Activated CD4-positive, alpha-beta memory T cell treated with anti-CD3 and anti-CD28 coated beads for 36 hours (primary cell): Measurements from ENCODE around the gene ZACN. TPM values are rescaled to one million over a fixed set of nuclear protein-coding genes. Genes with fewer than 3 reads are reported as not detected.
A peak's percentile ranks its signal among the peaks of the same experiment; 100 is the strongest.
"Not testable (repeated sequence)": the region's sequence is repeated elsewhere in the genome, so short reads cannot be mapped to it uniquely, and the experiment has no call there.

Experiments used
- CTCF ChIA-PET: fragments of 350-600 bp; sonication (Branson Sonifier 250); formaldehyde crosslinking; loops from one replicate; lab custom pipeline; 2021; ENCODE audit warnings: antibody characterized with exemption, inconsistent platforms; lab: Charles Lee
- POLR2A ChIA-PET: fragments of 350-600 bp; sonication (Branson Sonifier 250); formaldehyde crosslinking; loops from one replicate; lab custom pipeline; 2021; ENCODE audit warnings: antibody characterized with exemption; lab: Charles Lee
- DNase-seq: peaks from one replicate; pipeline ENCODE4 v3.0.0-alpha.2; 2020
- H3K27ac Mint-ChIP-seq: one replicate; pipeline ENCODE4 v1.8.0; 2021; ENCODE audit warnings: mixed read lengths
- H3K27me3 Mint-ChIP-seq: one replicate; pipeline ENCODE4 v1.8.0; 2021; ENCODE audit warnings: mixed read lengths
- H3K36me3 Mint-ChIP-seq: one replicate; pipeline ENCODE4 v1.8.0; 2021; ENCODE audit warnings: mixed read lengths
- H3K4me1 Mint-ChIP-seq: one replicate; pipeline ENCODE4 v1.8.0; 2021; ENCODE audit warnings: low read depth, mixed read lengths
- H3K4me3 Mint-ChIP-seq: one replicate; pipeline ENCODE4 v1.8.0; 2021; ENCODE audit warnings: mild to moderate bottlenecking, mixed read lengths
- H3K9me3 Mint-ChIP-seq: one replicate; pipeline ENCODE4 v1.8.0; 2021; ENCODE audit warnings: mixed read lengths
- intact Hi-C: fragments of 100-400 bp; cut with micrococcal nuclease; formaldehyde crosslinking; loops from one replicate; pipeline ENCODE4 v1.15.1; 2023
- total RNA-seq, 2 experiments: library from RNA; stranded (reverse); gene quantifications; one replicate each; pipeline ENCODE4 v1.2.3, GENCODE V29; 2021

Gene ZACN
- total RNA-seq, 2 experiments from 2014 or later = 4.9 to 5.1 TPM

DNA sequence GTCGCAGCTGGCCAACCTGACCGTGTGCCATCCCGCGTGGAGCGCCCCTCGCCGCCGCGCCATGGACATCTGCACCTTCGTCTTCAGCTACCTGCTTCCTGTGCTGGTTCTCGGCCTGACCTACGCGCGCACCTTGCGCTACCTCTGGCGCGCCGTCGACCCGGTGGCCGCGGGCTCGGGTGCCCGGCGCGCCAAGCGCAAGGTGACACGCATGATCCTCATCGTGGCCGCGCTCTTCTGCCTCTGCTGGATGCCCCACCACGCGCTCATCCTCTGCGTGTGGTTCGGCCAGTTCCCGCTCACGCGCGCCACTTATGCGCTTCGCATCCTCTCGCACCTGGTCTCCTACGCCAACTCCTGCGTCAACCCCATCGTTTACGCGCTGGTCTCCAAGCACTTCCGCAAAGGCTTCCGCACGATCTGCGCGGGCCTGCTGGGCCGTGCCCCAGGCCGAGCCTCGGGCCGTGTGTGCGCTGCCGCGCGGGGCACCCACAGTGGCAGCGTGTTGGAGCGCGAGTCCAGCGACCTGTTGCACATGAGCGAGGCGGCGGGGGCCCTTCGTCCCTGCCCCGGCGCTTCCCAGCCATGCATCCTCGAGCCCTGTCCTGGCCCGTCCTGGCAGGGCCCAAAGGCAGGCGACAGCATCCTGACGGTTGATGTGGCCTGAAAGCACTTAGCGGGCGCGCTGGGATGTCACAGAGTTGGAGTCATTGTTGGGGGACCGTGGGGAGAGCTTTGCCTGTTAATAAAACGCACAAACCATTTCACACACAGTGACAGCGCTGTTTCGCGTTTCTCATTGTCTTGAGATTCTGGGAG, 2.0 kb upstream of the ZACN start:
- ChIA-PET POLR2A (interaction anchor here (0.7 to 1.9 kb wide), 2 partner anchors 13 to 201 kb away, joined by 4 to 6 read pairs; no protein-coding TSS in a partner anchor), CTCF (interaction anchor here (0.7 kb wide), 2 partner anchors 26 to 44 kb away, joined by 3 read pairs; no protein-coding TSS in a partner anchor)
- Mint-ChIP-seq H3K4me3 (peak overlapping the region; percentile 40), H3K27me3 (peaks cover 38% of the 10 kb centered on the region), H3K27ac (no peak overlapping the region), H3K4me1 (peaks cover 42% of the 10 kb centered on the region), H3K36me3 (peaks cover 4% of the 10 kb centered on the region), H3K9me3 (no peaks in the 10 kb centered on the region)
- peak; percentile 62 for DNase-seq
- intact Hi-C loops = loop anchor here (10.0 kb wide), 1 partner anchor 292 kb away; the partner anchor contains the start of gene UNK

DNA sequence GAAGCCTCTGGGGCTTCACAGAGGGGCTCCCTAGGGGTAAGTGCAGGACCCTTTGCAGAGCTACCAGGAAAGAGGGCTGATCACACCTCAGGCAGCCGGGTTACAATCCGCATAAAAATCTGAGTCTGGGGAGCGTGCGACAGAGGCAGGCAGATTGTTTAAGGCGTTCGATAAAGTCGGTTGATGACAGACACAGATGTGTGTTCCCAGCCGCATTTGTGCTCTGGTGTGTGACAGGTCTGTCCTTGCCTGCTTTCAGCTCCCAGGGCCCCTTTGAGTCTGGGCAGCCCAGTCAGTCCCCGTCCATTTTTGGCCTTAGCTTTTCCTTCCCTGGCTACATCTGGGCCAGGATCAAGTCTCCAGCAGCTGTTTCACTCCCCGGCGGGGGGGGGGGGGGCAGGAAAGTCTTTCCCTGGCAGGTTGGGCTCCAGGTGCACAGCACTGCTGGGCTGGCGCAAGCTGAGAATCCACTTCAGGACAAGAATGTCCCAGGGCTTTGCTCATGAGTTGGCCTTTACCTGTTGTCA, 1.3 kb upstream of the ZACN start:
- ChIA-PET POLR2A (interaction anchor here (0.7 kb wide), 1 partner anchor 202 kb away, joined by 4 read pairs; no protein-coding TSS in a partner anchor), CTCF (interaction anchor here (0.7 to 0.9 kb wide), 2 partner anchors 27 to 63 kb away, joined by 3 to 4 read pairs; no protein-coding TSS in a partner anchor)
- H3K36me3 Mint-ChIP-seq = peaks cover 4% of the 10 kb centered on the region
- no peak for DNase-seq
- intact Hi-C loops = loop anchor here (10.0 kb wide), 1 partner anchor 293 kb away; the partner anchor contains the start of gene UNK
- peaks cover 38% of the 10 kb centered on the region for H3K27me3 Mint-ChIP-seq
- H3K4me3 Mint-ChIP-seq = no peak overlapping the region
- H3K9me3 Mint-ChIP-seq = no peaks in the 10 kb centered on the region
- no peak overlapping the region for H3K27ac Mint-ChIP-seq
- peaks cover 40% of the 10 kb centered on the region for H3K4me1 Mint-ChIP-seq

DNA sequence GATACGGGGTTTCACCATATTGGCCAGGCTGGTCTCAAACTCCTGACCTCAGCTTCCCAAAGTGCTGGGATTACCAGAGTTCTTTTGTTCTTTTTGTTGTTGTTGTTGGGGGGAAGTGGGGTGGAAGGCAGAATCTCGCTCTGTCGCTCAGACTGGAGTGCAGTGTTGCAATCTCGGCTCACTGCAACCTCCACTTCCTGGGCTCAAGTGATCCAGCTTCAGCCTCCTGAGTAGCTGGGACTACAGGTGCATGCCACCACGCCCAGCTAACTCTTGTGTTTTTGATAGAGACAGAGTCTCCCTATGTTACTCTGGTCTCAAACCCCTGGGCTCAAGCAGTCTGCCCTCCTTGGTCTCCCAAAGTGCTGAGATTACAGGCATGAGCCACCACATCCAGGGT, 612 bp upstream of the ZACN start:
- H3K27me3 Mint-ChIP-seq = peaks cover 38% of the 10 kb centered on the region
- H3K27ac Mint-ChIP-seq = not testable (repeated sequence)

DNA sequence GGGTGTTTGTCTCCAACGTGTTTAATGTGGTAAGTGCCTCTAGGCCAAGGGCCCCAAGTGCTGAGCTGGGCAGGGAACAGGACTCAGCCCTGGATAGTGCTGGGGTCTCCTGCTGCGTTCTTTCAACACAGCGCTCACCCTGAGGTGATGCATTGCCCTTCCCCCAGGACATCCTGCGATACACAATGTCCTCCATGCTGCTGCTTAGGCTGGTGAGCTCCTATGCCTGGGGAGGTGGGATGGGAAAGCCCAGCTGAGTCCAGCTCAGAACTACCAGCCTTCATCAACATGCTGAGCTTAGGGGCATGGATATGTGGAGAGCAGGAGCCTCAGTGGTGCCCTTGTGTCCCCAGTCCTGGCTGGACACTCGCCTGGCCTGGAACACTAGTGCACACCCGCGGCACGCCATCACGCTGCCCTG, 563 bp downstream of the ZACN start:
- Mint-ChIP-seq H3K36me3 (peaks cover 6% of the 10 kb centered on the region), H3K27ac (no peak overlapping the region), H3K4me3 (no peak overlapping the region), H3K27me3 (peaks cover 35% of the 10 kb centered on the region), H3K9me3 (no peaks in the 10 kb centered on the region), H3K4me1 (peaks cover 36% of the 10 kb centered on the region)
- no peak for DNase-seq
- ChIA-PET CTCF (interaction anchor here (1.2 to 2.1 kb wide), 3 partner anchors 16 to 80 kb away, joined by 3 to 9 read pairs (median 7); no protein-coding TSS in a partner anchor), POLR2A (interaction anchor here (0.7 to 0.9 kb wide), 2 partner anchors 26 to 1081 kb away, joined by 3 read pairs; no protein-coding TSS in a partner anchor)
- intact Hi-C loops = loop anchor here (10.0 kb wide), 1 partner anchor 295 kb away; the partner anchor contains the start of gene UNK

More for the DNA sequence above, 612 bp upstream of the ZACN start:
- intact Hi-C loops = loop anchor here (10.0 kb wide), 1 partner anchor 294 kb away; the partner anchor contains the start of gene UNK
- POLR2A ChIA-PET, DNase-seq, H3K9me3 Mint-ChIP-seq, H3K4me3 Mint-ChIP-seq, H3K36me3 Mint-ChIP-seq: not testable (repeated sequence)
- peaks cover 36% of the 10 kb centered on the region for H3K4me1 Mint-ChIP-seq
- CTCF ChIA-PET = interaction anchor here (0.9 to 2.1 kb wide), 3 partner anchors 15 to 64 kb away, joined by 4 to 9 read pairs (median 7); no protein-coding TSS in a partner anchor

DNA sequence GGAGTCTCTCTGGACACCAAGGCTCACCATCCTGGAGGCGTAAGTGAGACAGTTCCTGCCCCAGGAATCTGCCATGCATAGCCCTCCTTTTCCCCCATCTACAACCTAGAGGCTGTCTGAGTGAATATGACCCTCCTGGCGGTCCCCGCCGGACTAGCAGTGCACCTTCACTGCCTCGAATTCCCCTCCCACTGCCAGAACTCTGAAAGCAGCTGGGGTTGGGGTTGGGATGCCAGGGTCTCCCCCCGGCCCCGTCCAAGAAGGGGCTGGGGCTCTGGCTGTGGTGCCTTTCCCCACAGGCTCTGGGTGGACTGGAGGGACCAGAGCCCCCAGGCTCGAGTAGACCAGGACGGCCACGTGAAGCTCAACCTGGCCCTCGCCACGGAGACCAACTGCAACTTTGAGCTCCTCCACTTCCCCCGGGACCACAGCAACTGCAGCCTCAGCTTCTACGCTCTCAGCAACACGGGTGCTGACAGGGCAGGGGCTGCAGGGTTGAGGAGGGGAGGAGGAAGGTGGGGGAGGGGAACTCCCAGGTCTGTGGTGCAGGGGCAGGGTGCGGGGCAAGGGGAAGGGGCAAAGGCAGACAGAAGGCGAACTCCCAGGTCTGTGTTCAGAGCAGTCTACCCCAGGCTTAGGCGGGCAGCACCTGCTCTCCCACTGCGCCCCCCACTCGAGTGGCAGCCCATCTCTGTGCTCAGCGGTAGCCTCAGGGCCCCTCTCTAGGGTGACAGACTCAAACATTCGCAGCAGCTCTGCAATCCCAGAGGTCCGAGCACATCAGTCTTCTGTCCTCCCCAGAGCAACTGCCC, 1.2 kb downstream of the ZACN start:
- peaks cover 5% of the 10 kb centered on the region for H3K36me3 Mint-ChIP-seq
- DNase-seq = no peak
- POLR2A ChIA-PET = interaction anchor here (0.7 to 0.9 kb wide), 2 partner anchors 27 to 1081 kb away, joined by 3 read pairs; no protein-coding TSS in a partner anchor
- intact Hi-C loops = loop anchor here (10.0 kb wide), 1 partner anchor 295 kb away; the partner anchor contains the start of gene UNK
- H3K4me1 Mint-ChIP-seq = peaks cover 32% of the 10 kb centered on the region
- H3K9me3 Mint-ChIP-seq = no peaks in the 10 kb centered on the region
- peaks cover 31% of the 10 kb centered on the region for H3K27me3 Mint-ChIP-seq
- CTCF ChIA-PET = interaction anchor here (0.6 to 2.1 kb wide), 5 partner anchors 23 to 200 kb away, joined by 3 to 9 read pairs (median 4); no protein-coding TSS in a partner anchor
- H3K4me3 Mint-ChIP-seq = no peak overlapping the region
- no peak overlapping the region for H3K27ac Mint-ChIP-seq

DNA sequence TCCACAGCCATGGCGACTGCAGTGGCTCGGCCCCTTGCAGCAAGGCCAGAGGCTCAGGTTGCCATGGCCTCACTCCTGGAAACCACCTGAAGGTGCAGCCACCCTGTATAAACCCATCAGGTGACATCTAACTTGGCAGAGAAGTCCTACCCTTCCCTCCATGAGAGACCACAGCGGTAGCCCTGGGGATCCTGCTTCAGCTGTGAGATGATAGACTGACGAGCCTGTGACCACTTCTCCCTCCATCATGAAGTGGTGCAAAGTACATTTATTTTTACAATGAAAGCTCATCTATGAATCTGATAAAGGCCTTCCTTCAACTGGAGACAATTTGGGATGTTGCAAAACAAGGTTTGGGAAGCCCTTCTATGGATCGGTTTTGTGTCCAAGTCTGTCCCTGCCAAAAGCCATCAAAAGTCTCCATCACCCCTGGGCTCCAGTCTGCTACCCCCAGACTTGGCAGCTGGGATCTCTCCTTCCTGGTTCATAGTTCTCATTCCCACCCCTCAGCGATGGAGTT, 1.8 kb downstream of the ZACN start:
- Mint-ChIP-seq H3K36me3 (peaks cover 4% of the 10 kb centered on the region), H3K4me3 (no peak overlapping the region), H3K27ac (no peak overlapping the region), H3K27me3 (peaks cover 25% of the 10 kb centered on the region), H3K9me3 (no peaks in the 10 kb centered on the region), H3K4me1 (peaks cover 26% of the 10 kb centered on the region)
- POLR2A ChIA-PET = no interaction called here
- intact Hi-C loops = no loop called here
- CTCF ChIA-PET = interaction anchor here (0.7 to 2.1 kb wide), 6 partner anchors 10 to 199 kb away, joined by 3 to 9 read pairs (median 3); no protein-coding TSS in a partner anchor
- DNase-seq = no peak

DNA sequence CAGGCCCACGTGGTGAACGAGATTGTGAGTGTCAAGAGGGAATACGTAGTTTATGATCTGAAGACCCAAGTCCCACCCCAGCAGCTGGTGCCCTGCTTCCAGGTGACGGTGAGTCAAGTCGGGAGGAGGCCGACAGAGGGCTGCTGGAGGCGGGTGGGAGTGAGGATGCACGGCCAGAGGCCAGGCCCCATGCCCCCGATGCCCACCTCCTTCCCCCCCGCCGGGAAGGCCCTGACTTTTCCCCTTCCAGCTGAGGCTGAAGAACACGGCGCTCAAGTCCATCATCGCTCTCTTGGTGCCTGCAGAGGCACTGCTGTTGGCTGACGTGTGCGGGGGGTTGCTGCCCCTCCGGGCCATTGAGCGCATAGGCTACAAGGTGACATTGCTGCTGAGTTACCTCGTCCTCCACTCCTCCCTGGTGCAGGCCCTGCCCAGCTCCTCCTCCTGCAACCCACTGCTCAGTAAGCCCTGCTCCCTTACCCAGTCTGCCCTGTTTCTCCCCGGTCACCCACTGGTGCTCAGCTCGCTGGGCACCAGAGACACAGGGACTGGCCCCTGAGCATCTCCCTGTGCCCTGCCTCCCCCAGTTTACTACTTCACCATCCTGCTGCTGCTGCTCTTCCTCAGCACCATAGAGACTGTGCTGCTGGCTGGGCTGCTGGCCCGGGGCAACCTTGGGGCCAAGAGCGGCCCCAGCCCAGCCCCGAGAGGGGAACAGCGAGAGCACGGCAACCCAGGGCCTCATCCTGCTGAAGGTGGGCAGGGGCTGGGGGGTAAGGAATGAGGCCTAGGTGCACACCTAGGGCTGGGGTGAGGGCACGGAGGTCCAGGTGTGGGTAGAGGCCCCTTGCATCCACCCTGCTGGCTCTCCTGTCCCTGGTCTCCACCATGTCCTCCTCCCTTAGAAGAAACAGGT, 2.6 kb downstream of the ZACN start:
- intact Hi-C loops = no loop called here
- H3K9me3 Mint-ChIP-seq = no peaks in the 10 kb centered on the region
- H3K36me3 Mint-ChIP-seq = peaks cover 4% of the 10 kb centered on the region
- peaks cover 18% of the 10 kb centered on the region for H3K27me3 Mint-ChIP-seq
- no peak overlapping the region for H3K4me3 Mint-ChIP-seq
- H3K4me1 Mint-ChIP-seq = peaks cover 20% of the 10 kb centered on the region
- no peak overlapping the region for H3K27ac Mint-ChIP-seq
- POLR2A ChIA-PET = no interaction called here
- CTCF ChIA-PET = interaction anchor here (0.7 to 1.2 kb wide), 3 partner anchors 11 to 198 kb away, joined by 3 to 4 read pairs (median 3); no protein-coding TSS in a partner anchor
- no peak for DNase-seq

DNA sequence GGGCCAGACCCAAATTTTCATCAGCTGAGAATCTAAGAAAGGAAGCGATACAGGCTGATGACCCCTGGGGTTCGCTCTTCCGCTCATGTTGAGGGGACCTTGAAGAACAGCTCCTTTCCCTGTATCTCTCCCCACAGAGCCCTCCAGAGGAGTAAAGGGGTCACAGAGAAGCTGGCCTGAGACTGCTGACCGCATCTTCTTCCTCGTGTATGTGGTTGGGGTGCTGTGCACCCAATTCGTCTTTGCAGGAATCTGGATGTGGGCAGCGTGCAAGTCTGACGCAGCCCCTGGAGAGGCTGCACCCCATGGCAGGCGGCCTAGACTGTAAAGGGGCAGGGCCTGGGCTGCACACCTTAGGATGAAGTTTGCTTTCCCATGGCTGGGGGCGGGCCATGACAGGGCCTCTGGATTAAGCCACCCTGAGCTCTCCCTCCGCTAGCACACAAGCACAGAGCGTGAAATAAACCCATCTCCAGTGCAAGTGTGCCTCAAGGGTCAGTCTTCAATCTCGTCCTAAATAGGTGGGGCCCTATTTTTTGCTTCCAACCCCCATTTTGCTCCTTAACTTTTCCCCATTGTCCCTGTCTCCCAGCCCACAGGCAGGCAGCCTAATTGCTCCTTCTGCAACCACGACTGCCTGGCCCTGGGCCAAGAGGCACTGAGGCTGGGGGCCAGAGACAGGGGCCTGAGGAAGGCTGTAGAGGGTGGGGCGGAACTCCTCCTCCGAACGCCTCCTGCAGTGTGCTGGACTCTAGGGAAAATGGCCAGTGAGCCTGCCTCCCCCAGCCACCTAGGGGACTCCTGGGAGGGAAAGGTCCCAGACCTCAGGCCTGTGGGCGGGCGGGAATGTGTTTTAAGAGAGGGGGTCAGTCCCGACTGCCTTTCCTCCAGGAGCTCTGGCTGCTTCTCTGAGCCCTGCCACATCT, 3.6 kb downstream of the ZACN start:
- Mint-ChIP-seq H3K4me1 (peaks cover 16% of the 10 kb centered on the region), H3K36me3 (peaks cover 4% of the 10 kb centered on the region), H3K27me3 (peaks cover 9% of the 10 kb centered on the region), H3K27ac (no peak overlapping the region), H3K9me3 (no peaks in the 10 kb centered on the region), H3K4me3 (no peak overlapping the region)
- intact Hi-C loops = no loop called here
- no peak for DNase-seq
- ChIA-PET CTCF (interaction anchor here (1.2 kb wide), 1 partner anchor 68 kb away, joined by 3 read pairs; no protein-coding TSS in a partner anchor), POLR2A (interaction anchor here (0.6 kb wide), 1 partner anchor 224 kb away, joined by 3 read pairs; no protein-coding TSS in a partner anchor)

DNA sequence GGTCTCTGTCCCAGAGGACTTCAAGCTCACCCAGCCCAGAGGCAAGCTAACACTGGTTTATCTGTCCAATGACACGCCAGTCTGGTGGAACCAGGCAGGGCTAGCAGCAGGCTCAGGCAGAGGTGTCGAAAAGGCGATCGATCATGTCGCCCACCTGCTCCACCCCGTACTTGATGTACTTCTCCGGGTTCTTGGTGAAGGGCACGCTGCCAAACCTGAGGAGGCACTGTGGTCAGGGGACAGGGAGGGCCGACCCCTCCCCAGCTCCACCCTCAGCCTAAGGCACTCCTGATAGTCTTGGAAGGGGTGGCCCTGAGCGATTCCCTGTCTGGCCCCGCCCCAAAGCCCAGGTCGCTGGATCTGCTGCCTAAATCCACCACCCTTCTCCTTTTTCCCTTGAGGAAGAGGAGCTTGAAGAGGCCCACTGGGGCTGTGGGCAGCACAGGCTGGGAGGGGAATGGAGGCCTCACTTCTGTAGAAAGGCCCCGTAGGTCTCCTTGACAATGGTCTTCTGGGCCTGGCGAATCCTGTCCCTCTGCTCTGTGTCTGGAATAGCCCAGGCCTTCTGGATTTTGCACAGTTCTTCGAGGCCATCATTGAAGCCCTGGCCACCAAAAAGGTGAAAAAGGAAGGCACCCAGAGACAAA, 4.7 kb downstream of the ZACN start:
- no peak overlapping the region for H3K4me3 Mint-ChIP-seq
- POLR2A ChIA-PET = interaction anchor here (0.6 kb wide), 1 partner anchor 223 kb away, joined by 3 read pairs; no protein-coding TSS in a partner anchor

More for the DNA sequence above, 4.7 kb downstream of the ZACN start:
- Mint-ChIP-seq H3K27me3 (peaks cover 3% of the 10 kb centered on the region), H3K27ac (no peak overlapping the region), H3K4me1 (peaks cover 12% of the 10 kb centered on the region), H3K36me3 (peaks cover 6% of the 10 kb centered on the region), H3K9me3 (no peaks in the 10 kb centered on the region)
- intact Hi-C loops = no loop called here
- CTCF ChIA-PET = no interaction called here
- no peak for DNase-seq
